Embryonic facial prominence (tissue), 1 donor: ENCODE data around the gene BTAF1.
"Not testable (repeated sequence)": the region's sequence is repeated elsewhere in the genome, so short reads cannot be mapped to it uniquely, and the experiment has no call there.

Experiments
- DNase-seq: peaks from one replicate; pipeline ENCODE4 v3.0.0-alpha.2; 2016; ENCODE audit errors: extremely low spot score

Gene BTAF1

DNA sequence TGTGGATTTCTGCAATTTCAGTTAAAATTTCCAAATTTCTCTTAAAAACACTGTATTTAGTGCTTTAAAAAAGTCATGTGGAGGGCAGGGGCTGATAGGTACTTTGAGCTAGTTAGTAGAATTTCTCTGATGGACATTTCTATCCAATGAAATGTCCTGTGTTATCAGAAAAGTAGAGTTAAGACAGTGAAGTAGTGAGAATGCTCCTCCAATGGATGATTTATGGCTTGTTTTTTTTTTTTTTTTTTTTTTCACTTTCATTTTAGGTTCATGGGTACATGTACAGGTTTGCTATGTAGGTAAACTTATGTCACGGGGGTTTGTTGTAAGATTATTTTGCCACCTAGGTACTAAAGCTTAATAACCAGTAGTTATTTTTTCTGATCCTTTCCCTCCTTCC, 55.0 kb downstream of the BTAF1 start:
- no peak for DNase-seq

DNA sequence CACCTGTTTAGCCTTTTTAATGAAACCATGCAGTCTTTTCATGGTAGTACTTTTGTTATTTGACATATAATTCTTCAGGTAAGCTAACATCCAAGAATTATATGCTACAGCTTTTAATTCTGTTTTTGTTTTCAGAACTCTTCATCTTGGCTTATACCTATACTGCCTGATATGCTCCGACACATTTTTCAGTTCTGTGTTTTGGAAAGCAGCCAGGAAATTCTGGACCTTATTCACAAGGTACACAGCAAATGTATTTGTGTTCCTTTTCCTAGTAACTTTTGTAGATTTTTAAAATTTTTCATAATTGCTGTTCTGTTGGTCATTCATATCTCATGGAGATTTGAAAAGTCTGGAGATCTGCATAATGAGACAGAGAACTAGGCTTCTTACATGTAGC, 56.7 kb downstream of the BTAF1 start:
- no peak for DNase-seq

DNA sequence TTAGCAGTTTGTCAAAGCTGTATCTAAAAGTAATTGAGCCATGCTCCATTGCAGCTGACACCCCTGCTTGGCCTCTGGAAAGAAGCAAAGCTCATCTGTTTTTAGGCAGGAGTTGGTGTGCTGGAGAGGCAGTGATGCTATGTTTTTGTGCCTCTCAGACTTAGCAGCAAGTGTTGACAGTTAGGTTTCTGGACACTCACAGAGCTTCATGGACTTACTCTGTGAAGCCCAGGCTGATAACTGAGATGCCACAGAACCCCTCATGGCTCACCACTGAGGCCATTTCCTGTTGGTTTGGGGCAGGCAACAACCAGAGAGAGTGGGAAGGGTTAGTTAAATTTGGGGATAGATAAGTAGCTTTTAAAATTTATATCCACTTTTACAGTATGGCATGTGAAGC, 59.8 kb downstream of the BTAF1 start:
- no peak for DNase-seq

DNA sequence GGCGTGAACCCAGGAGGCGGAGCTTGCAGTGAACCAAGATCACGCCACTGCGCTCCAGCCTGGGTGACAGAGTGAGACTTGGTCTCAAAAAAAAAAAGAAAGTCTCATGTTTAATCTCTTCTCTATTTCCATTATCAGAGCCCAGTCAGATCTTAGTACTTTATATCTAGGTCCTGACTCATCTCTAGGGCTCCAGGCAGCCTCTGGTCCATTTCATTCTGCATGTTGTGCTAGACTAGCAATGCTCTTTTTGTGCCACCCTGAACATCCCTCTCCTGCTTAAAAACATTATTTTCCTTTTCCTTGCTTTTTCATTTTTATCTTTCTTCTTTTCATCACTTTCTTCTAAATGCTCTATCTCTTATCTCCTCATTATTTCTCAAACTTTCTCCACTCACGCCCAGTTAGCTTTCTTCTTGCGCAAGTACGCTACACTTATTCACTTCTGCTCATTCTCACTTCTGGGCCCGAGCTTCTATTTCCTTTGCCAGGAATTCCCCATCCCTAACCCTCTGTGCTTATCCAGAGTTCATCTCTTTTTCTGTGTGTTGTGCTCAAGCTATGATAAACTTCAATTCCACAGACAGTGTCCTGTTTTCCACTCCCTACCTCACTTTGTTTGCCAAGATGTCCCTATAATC, 63.9 kb downstream of the BTAF1 start:
- no peak for DNase-seq

DNA sequence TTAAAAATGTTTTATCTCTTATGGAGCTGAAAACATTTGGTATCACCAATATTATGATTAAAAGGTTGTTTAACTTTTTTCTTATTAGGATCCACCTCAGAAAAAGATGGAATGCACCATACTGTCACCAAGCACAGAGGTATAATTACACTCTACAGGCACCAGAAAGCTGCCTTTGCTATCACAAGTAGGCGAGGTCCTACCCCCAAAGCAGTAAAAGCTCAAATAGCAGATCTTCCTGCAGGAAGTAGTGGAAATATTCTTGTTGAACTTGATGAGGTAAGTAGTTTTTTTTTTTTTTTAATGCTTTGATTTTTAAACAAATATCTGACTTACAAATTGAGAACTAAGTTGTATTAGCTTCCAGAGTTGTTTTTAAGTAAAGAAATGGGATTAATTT, 68.5 kb downstream of the BTAF1 start:
- DNase-seq, result no peak

DNA sequence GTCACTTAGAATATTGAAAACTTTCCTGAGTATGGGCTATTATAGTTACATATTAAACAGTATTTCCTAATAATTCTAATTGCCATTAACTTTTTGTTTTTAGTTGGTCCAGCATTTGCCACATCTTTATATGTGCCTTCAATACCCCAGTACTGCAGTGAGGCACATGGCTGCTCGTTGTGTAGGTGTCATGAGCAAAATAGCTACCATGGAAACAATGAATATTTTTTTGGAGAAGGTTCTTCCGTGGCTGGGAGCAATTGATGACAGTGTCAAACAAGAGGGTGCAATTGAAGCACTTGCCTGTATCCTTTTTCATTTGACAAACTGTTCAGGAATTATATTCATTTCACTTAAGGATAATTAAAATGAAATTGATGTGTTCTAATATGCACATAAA, 72.7 kb downstream of the BTAF1 start:
- DNase-seq, result no peak

DNA sequence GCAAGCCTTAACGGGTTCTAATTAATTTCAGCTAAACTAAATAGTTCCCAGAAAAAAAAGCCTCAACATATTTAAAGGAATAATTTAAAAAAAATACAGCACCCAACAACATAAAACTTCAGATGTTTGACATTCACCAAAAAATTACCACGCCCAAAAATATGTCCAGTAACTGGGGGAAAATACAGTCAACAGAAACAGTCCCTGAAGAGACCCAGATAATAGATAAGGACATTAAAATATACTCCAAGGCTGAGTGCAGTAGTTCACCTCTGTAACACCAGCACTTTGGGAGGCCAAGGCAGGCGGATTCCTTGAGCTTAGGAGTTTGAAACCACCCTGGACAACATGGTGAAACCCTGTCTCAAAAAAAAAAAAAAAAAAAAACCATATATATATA, 78.0 kb downstream of the BTAF1 start:
- no peak for DNase-seq

DNA sequence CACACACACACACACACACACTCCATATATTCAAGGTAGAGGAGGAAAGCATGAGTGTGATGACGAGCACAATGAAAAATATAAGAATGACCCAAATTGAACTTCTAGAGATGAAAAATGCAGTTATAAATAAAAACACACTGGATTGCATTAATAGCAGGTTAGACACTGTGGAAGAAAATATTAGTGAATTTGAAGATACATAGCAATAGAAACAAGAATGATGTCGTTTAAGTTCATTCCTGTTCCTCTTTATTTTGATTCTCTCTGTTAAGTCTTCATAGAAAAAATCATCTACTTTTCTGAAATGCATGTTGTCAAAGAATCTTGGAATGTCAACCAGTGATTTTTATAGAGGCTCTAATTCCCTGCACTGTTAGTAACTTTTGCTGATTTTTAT, 78.4 kb downstream of the BTAF1 start:
- no peak for DNase-seq

DNA sequence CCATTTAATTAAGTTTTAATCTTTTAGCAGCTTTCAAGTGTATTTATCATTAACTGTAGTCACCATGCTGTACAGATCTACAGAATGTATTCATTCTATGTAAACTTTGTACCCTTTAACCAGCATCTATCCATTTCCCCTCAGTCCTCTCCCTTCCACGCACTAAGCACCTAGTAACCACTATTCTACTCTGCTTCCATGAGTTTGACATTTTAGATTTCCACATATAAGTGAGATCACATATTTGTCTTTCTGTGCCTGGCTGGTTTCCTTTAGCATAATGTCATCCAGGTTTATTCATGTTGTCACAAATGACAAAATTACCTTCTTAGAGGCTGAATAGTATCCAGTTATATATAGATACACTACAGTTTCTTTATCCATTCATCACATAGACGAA, 79.7 kb downstream of the BTAF1 start:
- no peak for DNase-seq

DNA sequence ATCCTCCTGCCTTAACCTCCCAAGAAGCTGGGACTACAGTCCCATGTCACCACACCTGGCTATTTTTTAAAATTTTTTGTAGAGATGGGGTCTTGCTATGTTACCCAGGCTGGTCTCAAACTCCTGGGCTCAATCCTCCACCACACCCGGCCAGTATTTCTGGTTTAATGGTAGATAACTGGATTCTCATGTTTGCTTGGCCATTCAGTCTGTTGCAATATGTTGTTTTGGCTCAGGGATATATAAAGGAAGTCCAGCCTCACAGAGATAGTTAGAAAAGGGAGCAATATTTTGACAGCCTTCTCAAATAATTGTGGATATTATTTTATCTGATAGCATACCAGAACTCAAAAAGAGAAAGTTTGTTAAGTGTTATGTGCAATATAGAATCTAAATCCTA, 82.4 kb downstream of the BTAF1 start:
- DNase-seq, result no peak

DNA sequence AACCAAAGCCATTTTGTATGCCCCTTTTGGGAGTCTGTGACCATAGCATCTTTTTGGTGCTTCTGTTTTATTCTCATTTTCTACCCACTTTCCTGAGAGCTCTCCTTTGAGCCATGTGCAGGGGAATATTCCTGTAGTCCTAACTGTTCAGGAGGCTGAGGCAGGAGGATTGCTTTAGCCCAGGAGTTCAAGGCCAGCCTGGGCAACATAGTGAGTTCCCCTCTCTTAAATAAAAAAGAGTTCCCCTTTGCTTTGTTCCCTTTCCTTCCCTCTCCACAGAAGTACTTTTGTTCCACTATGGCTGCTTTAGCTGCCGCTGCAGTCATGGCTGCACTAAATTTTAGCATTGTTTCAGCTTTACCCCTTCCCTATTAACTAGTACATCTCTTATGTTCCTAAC, 85.9 kb downstream of the BTAF1 start:
- DNase-seq, result no peak

DNA sequence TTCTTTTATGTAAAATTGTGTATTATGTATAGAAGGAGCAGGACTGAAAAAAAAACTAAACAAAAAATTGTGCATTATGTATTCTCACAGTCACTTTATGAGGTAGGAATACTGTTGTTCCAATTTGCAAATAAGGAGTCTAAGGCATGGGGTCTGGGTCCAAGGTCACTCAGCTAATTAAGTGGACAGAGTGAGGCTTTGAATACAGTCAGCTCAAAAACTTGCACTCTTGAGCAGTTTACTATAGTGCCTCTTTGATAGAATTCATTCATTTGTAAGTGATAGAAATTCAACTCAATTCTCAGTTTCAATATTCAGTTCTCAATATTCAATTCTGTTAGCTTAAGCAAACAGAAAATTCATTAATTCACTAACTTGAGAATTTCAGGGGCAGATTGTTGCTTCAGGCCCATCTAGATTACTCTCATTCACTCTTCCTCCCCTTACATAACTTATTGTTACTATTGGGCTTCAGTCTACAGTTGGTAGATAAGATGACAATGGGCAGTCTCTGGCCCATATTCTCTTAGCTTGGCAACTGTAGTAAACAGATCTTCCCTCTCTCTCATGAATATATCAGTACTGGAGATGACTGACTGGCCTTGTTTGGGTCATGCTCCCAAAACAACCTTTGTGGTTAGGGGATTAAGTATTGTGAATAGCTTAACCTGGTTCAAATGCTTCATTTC, 86.6 kb downstream of the BTAF1 start:
- DNase-seq, result no peak

DNA sequence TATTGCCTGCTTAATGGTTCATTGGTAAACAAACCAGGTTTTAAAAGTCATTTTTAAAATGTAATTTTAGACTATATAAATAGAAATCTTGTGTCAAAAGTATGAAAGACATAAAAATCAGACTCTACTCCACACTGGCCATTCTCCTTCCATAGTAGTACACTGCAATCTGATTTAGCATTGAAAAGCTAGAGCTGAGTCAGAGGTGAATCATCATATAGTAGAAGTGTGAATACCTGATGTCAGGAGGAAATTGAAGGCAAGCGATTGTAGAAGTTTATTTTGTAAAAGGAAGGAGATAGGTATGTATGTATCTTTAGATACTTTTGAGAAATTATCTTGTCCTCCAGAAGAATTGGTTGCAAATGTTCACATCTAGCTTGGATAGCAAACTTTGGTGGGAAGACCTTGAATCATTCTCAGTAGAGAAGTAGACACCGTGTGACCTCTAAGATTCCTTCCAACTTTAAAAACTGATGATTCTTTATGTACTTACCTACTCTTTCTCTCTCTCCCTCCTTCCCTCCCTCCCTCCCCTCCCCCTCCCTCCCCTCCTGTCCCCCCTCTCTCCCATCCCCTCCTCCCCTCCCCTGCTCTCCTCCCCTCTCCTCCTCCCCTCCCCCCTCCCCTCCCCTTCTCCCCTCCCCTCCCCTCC, 88.1 kb downstream of the BTAF1 start:
- no peak for DNase-seq

DNA sequence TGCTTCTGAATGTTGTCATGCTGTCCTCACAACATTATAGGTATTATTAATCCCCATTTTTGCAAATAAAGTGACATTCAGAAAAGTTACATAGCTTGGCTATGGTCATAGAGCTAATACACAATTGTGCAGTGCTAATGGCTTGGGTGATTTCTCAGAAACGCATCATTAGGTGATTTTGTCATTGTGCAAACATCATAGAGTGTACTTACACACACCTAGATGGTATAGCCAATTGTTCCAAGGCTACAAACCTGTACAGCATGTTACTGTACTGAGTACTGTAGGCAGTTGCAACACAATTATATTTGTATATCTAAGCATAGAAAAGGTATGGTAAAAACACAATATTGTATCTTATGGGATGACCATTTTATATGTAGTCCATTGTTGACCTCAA, 91.0 kb downstream of the BTAF1 start:
- DNase-seq, result no peak

DNA sequence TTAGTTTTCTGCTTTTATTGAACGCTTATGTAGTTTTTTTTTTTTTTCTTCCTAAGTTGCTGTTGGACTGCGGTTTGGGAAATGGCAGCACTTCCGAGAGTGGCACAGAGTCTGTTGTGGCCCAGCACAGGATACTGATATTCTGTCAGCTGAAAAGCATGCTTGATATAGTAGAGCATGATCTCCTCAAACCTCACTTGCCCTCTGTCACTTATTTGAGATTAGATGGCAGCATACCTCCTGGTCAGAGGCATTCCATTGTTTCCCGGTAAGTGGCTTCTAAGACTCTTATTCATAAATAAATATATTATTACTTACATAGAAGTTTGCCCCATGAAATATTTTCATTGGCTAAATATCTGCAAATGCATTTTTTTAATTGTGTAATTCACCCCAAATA, 101.1 kb downstream of the BTAF1 start:
- no peak for DNase-seq

DNA sequence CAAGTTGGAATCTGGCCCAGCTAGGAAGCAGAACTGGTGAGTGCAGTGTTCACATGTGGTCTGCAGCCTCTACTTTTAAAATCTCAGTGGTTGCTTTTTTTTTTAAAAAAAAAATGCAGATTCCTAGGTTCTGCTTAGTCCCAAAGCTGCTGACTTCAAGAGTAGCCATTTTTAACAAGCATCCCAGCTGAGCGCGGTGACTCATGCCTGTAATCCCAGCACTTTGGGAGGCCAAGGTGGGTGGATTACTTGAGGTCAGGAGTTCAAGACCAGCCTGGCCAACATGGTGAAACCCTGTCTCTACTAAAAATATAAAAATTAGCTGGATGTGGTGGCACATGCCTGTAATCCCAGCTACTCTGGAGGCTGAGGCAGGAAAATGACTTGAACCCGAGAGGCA, 101.8 kb downstream of the BTAF1 start:
- not testable (repeated sequence) for DNase-seq

DNA sequence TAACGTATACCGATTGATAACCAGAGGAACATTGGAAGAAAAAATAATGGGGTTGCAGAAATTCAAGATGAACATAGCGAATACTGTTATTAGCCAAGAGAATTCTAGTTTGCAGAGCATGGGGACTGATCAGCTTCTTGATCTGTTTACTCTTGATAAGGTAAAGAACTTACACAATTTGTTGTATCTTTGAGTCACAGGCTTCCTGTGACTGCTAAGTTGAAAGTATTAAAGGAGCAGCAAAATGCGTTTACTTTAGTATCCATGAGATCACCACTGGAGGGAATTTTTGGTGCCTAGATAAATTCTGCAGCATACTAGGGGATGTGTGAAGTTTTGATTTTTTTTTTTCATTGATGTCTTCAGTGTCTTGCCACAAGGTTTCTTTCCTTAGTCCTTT, 103.6 kb downstream of the BTAF1 start:
- DNase-seq, result no peak

DNA sequence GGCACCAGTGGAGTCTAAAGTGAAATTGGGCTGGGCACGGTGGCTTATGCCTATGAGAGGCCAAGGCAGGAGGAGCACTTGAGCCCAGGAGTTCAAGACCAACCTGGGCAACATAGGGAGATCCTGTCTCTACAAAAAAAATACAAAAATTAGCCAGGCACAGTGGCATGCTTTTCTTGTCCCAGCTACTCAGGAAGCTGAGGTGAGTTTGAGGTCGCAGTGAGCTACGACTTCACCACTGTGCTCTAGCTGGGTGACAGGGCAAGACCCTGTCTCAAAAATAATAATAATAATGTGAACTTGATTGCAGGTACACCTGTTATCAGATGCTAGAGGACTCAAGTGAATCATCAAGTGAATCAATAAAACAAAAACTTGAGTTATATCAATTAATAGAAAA, 108.0 kb downstream of the BTAF1 start:
- no peak for DNase-seq

DNA sequence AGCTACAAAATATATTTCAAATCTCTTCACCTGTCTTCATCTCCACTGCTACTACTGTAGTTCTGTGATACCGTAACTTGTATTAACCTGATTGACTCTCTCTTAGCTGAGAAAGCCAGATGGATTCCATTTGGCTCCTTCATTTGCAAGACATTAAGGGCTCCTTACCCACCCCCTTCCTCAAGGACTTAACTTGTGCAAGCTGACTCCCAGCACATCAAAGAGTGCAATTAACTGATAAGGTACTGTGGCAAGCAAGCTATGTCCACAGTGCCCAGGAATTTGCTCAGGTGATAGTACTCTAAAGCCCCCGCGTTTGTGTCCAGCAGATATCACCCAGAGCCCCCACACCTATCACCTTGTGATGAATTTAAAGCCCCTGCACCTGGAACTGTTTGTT, 109.5 kb downstream of the BTAF1 start:
- DNase-seq, result not testable (repeated sequence)

DNA sequence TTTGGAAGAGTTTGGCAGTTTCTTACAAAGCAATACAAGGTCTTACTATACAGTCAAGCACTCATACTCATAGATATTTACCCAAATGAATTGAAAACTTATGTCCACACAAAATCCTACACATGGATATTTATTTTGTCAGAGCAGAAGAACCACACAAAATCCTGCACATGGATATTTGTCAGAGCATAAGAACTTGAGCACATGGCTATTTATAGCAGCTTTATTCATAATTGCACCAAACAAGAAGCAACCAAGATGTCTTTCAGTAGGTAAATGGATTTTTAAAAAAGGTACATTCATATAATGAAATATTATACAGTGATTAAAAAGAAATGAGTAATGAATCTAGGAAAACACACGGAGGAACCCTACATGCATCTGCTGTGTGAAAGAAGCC, 115.4 kb downstream of the BTAF1 start:
- DNase-seq, result no peak

DNA sequence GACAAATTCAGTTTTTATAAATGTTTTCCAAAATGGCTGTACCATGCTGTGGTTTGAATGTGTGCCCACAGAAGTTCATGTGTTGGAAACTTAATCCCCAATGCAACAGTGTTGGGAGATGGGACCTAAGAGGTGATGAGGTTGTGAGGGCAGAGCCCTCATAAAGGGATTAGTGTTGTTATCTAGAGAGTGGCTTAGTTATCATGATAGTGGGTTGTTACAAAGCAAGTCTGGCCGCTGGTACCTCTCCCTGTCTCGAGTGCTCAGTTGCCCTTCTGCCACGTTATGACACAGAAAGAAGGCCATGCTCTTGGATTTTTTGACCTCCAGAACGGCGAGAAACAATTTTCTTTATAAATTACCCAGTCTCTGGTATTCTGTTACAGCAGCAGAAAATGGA, 119.0 kb downstream of the BTAF1 start:
- DNase-seq, result no peak

DNA sequence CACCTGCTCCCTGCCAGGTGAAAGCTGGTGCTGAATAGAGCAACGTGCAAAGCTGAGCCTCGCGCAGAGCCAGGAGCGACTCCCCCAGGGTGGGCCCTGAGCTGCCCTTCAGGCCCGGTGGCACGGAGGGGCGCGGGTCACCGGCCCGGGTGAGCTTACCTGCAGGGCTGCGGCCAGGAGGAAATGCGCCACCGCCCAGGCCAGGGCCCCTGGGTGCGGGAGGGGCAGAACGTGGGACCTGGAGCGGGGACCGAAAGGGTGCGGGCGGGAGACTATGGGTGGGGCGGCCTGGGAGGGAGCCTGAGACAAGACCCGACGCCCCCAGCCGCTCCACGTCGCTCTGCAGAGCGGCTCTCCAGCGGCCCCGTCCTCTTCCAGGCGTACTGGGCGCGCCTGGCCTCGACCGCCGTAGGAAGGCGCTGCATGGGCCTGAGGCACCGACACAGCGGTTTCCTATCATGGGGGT, 122.1 kb downstream of the BTAF1 start:
- no peak for DNase-seq

DNA sequence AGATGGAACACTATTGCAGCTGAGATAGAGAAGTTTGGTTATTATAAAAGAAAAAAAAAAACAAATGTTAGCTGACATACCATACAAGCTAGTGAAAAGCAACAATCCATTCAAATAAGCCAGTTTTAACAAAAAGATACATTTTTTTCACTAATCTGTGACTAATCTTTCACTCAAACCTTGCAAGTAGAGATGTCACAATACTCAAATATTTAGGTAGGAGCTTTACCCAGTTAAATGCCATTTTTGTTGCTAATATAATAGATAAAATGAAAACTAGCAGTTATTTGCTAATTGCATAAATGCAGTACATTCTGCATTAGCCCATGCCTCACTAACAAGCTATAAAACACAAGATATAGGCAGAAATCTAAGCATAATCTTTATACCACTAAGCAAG, 123.6 kb downstream of the BTAF1 start:
- DNase-seq, result no peak
